Astrocyte (in vitro differentiated cells and primary cell): ENCODE data around the gene PLD5.

ENCODE experiments used
- EZH2 ChIP-seq: IDR thresholded peaks from 2 replicates; pipeline ENCODE4 v1.6.1; 2012; ENCODE audit warnings: mild to moderate bottlenecking, low read length, inconsistent platforms; ENCODE audit not compliant: insufficient read depth
- TF ChIP-seq, protein P1 (sequence below): IDR thresholded peaks from 2 replicates; pipeline ENCODE4 v1.5.1; 2011; ENCODE audit warnings: low read depth, mild to moderate bottlenecking, inconsistent platforms, low read length, moderate library complexity; ENCODE audit not compliant: insufficient read depth

DNA sequence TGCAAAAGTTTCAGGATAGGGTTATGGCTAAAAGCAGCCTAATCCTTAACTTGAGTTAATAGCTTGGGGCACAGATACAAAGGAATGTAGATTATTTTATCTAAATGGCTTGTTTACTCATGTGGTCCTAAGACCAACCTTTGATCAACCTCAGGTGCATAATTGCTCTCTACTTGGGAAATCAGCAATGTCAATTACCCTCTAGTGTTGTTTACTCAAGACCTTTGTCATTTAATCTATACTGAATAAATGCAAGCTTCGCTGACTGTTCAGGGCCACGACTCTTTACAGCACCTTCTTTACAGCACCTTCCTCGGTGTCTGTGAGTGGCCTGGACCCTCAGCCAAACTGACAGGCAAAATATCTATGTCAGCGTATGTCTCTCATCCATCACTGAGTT, 308.1 kb downstream of the PLD5 start:
- TF ChIP-seq, protein P1, sequence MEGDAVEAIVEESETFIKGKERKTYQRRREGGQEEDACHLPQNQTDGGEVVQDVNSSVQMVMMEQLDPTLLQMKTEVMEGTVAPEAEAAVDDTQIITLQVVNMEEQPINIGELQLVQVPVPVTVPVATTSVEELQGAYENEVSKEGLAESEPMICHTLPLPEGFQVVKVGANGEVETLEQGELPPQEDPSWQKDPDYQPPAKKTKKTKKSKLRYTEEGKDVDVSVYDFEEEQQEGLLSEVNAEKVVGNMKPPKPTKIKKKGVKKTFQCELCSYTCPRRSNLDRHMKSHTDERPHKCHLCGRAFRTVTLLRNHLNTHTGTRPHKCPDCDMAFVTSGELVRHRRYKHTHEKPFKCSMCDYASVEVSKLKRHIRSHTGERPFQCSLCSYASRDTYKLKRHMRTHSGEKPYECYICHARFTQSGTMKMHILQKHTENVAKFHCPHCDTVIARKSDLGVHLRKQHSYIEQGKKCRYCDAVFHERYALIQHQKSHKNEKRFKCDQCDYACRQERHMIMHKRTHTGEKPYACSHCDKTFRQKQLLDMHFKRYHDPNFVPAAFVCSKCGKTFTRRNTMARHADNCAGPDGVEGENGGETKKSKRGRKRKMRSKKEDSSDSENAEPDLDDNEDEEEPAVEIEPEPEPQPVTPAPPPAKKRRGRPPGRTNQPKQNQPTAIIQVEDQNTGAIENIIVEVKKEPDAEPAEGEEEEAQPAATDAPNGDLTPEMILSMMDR = no peak
- TF ChIP-seq EZH2 = no peak
